MCF 10A (cell line): ENCODE measurements around the gene GPR151. TPM values are rescaled to one million over a fixed set of nuclear protein-coding genes. Genes with fewer than 3 reads are reported as not detected.

Experiments
- Bru-seq: library from RNA; stranded (reverse); fragments of 400-500 nt; gene quantifications from one replicate; lab custom pipeline; 2021; lab: Mats Ljungman, UMichigan
- BruChase-seq, 2 experiments: library from RNA; stranded (reverse); fragments of 400-500 nt; gene quantifications; one replicate each; lab custom pipeline; 2021; lab: Mats Ljungman, UMichigan
- BruUV-seq: library from RNA; stranded (reverse); fragments of 400-500 nt; replicated peaks from 2 replicates; lab custom pipeline; 2021; lab: Mats Ljungman, UMichigan
- CTCF ChIA-PET: fragments of 300-600 bp; sonication (Branson Sonifier 250); formaldehyde crosslinking; extraction: SDS; loops from one replicate; lab custom pipeline; 2021; ENCODE audit warnings: antibody characterized with exemption, inconsistent platforms; lab: Yijun Ruan, JAX
- POLR2A ChIA-PET: fragments of 300-600, 350-650 bp; sonication (Branson Sonifier 250); formaldehyde crosslinking; extraction: SDS; loops from one replicate; lab custom pipeline; 2020; ENCODE audit warnings: antibody characterized with exemption, inconsistent platforms; lab: Yijun Ruan, JAX
- DNase-seq: peaks from one replicate; pipeline ENCODE4 v3.0.0-alpha.2; 2018; ENCODE audit not compliant: unreplicated experiment
- H3K27ac Mint-ChIP-seq: one replicate; pipeline ENCODE4 v1.8.0; 2022; ENCODE audit warnings: mild to moderate bottlenecking, low read depth, mixed read lengths; ENCODE audit not compliant: unreplicated experiment
- H3K27me3 Mint-ChIP-seq: one replicate; pipeline ENCODE4 v1.8.0; 2022; ENCODE audit warnings: mixed read lengths; ENCODE audit not compliant: insufficient read depth, unreplicated experiment
- H3K36me3 Mint-ChIP-seq: one replicate; pipeline ENCODE4 v1.8.0; 2022; ENCODE audit warnings: mild to moderate bottlenecking, moderate library complexity, mixed read lengths; ENCODE audit not compliant: insufficient read depth, unreplicated experiment
- H3K4me1 Mint-ChIP-seq: one replicate; pipeline ENCODE4 v1.8.0; 2022; ENCODE audit warnings: mixed read lengths; ENCODE audit not compliant: insufficient read depth, unreplicated experiment
- H3K4me3 Mint-ChIP-seq: one replicate; pipeline ENCODE4 v1.8.0; 2022; ENCODE audit warnings: mild to moderate bottlenecking, moderate library complexity, mixed read lengths; ENCODE audit not compliant: unreplicated experiment
- H3K9me3 Mint-ChIP-seq: one replicate; pipeline ENCODE4 v1.8.0; 2022; ENCODE audit warnings: mixed read lengths; ENCODE audit not compliant: unreplicated experiment
- CTCF ChIP-seq: fragments of 200-600 bp; IDR thresholded peaks from one replicate; pipeline ENCODE4 v1.8.0; 2022; ENCODE audit warnings: antibody characterized with exemption, mild to moderate bottlenecking; ENCODE audit not compliant: unreplicated experiment
- intact Hi-C: fragments of 100-400 bp; cut with micrococcal nuclease; formaldehyde crosslinking; loops from 2 replicates; pipeline ENCODE4 v1.14.1; 2022
- long read RNA-seq: library from polyadenylated mRNA; stranded (forward); transcript quantifications from one replicate; pipeline ENCODE4 v2.0.0, GENCODE V29; 2022
- total RNA-seq: library from RNA; stranded (reverse); gene quantifications from 2 replicates; pipeline ENCODE4 v1.2.3, GENCODE V29; 2022

Gene GPR151
- total RNA-seq (not detected in 2 replicates), Bru-seq, nascent RNA (not detected), BruChase-seq, experiment 1, labeled RNA remaining after a 6-hour chase (not detected), BruChase-seq, experiment 2, labeled RNA remaining after a 2-hour chase (not detected)
- long read RNA-seq = 0 reads

DNA sequence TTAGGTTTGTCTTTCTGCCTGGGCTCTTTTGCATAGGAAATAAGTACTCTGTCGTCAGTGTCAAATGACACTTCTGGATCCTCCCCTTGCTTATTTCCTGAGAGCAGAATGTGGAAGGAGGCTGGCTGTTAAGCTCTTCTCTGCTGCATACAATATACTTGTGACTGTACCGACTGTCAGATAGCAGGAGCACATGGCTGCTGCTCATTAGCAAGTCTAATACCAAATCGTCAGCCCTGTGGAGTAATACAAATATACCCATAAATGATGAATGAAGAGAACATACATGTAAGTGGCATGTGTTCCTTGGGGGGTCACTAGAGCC, at the start of gene GPR151:
Gene GPR151, minus strand, starts transcription at position 40 of the 325 bp plus-strand sequence. CDS start 77 bp downstream, outside the sequence.
- Mint-ChIP-seq H3K4me3 (no peak within 1 kb of the TSS), H3K36me3 (peaks cover 42% of the 10 kb centered on the region), H3K9me3 (no peaks in the 10 kb centered on the region), H3K4me1 (no peaks in the 10 kb centered on the region), H3K27ac (no peak within 1 kb of the TSS), H3K27me3 (no peaks in the 10 kb centered on the region)
- ChIA-PET CTCF (interaction anchor here (0.7 to 4.2 kb wide), 10 partner anchors 9 to 854 kb away, joined by 3 to 32 read pairs (median 4); partner anchors contain the start of gene TCERG1), POLR2A (interaction anchor here (1.9 kb wide), 1 partner anchor 15 kb away, joined by 5 read pairs; no protein-coding TSS in a partner anchor)
- no TSS peak for BruUV-seq
- intact Hi-C loops = no loop called here
- DNase-seq = no peak
- no peak for TF ChIP-seq CTCF

DNA sequence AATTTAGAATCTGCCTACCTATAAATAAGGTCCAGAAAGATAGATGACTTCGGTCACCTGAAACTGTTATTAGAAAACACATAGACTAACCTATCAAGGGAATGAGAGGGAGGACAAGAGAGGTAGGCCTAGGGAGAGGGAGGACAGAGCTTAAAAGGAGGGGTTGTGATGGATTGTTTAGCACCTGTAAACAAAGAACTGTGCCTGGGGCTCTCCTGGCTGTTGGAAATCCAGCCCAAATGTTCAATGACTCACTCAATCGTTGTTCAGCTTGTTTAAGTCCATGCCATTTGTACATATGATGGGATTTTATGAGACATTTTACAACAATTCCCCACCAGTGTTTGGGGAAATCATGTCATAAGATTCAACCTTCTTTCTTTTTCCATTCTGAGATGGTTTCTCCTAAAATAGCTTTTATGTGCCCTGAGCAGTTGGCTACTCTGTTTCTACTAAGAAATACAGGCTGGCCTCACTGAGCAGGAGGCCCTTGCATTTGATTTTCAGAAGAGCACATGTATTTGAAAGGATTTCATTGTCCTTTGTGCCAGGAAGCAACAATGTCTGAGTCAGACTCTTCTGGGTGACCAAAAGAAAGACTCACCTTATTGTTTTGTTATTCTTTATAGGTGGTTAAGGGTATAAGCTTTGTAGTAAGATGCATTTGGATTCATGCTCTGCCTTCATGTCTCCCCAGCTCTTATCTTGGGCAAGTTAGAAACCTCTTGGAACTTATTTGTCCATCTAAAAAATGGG, 48.2 kb upstream of the GPR151 start:
- CTCF ChIA-PET = interaction anchor here (0.6 to 1.7 kb wide), 4 partner anchors 8 to 98 kb away, joined by 3 to 8 read pairs (median 6); no protein-coding TSS in a partner anchor
- BruUV-seq = no TSS peak
- H3K27ac Mint-ChIP-seq = no peak overlapping the region
- H3K4me3 Mint-ChIP-seq = no peak overlapping the region
- peak; percentile 49 for DNase-seq
- intact Hi-C loops = no loop called here
- H3K27me3 Mint-ChIP-seq = no peaks in the 10 kb centered on the region
- TF ChIP-seq CTCF = no peak
- no peaks in the 10 kb centered on the region for H3K9me3 Mint-ChIP-seq
- POLR2A ChIA-PET = interaction anchor here (0.6 kb wide), 2 partner anchors 600 to 653 kb away, joined by 4 read pairs; no protein-coding TSS in a partner anchor
- H3K4me1 Mint-ChIP-seq = no peaks in the 10 kb centered on the region
- no peaks in the 10 kb centered on the region for H3K36me3 Mint-ChIP-seq

- Mint-ChIP-seq H3K9me3 (no peaks in the 10 kb centered on the region), H3K4me1 (no peaks in the 10 kb centered on the region), H3K27me3 (no peaks in the 10 kb centered on the region), H3K36me3 (no peaks in the 10 kb centered on the region), H3K27ac (no peak overlapping the region), H3K4me3 (no peak overlapping the region)
- CTCF ChIA-PET = interaction anchor here (0.6 to 2.0 kb wide), 4 partner anchors 175 to 807 kb away, joined by 3 to 10 read pairs (median 6); no protein-coding TSS in a partner anchor
- no peak for TF ChIP-seq CTCF
- BruUV-seq = no TSS peak
- intact Hi-C loops = no loop called here
- no peak for DNase-seq
- POLR2A ChIA-PET = no interaction called here
These were observed 46.5 kb upstream of the GPR151 start for GRCh38 chr5:146562461-146562860.

DNA sequence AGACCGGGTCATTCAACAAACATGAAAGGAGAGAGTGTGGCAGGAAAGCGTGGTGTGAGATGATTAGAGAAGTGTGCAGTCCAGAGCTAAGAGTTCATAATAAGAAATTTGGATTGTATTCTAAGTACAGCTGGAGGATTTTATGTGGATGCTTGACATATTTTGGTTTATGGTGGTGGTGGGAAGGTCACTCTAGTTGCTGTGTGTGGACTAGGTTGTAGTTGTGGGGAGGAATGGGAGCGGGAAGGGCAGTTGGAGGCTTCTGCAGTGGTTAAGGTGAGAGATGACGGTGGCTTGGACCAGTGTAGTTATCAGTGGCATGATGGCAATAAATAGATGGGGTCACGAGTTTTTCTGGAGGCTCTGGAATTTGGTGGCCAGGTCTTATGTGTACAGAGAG, 45.7 kb upstream of the GPR151 start:
- Mint-ChIP-seq H3K9me3 (no peaks in the 10 kb centered on the region), H3K4me3 (no peak overlapping the region), H3K27me3 (no peaks in the 10 kb centered on the region), H3K36me3 (no peaks in the 10 kb centered on the region), H3K4me1 (no peaks in the 10 kb centered on the region), H3K27ac (no peak overlapping the region)
- ChIA-PET POLR2A (no interaction called here), CTCF (interaction anchor here (0.6 to 2.0 kb wide), 5 partner anchors 269 to 808 kb away, joined by 3 to 10 read pairs (median 5); no protein-coding TSS in a partner anchor)
- TF ChIP-seq CTCF = no peak
- no peak for DNase-seq
- intact Hi-C loops = no loop called here
- no TSS peak for BruUV-seq
